HG02588 (cell line): ENCODE data around the gene TRRAP.
A peak's percentile ranks its signal among the peaks of the same experiment; 100 is the strongest.
"Not testable (repeated sequence)": the region's sequence is repeated elsewhere in the genome, so short reads cannot be mapped to it uniquely, and the experiment has no call there.

Experiments
- ATAC-seq: cut with Tn5 transposase; IDR thresholded peaks from one replicate; pipeline ENCODE4 v1.9.1; 2021; ENCODE audit warnings: mild to moderate bottlenecking, moderate library complexity; ENCODE audit not compliant: unreplicated experiment

The TRRAP gene

DNA sequence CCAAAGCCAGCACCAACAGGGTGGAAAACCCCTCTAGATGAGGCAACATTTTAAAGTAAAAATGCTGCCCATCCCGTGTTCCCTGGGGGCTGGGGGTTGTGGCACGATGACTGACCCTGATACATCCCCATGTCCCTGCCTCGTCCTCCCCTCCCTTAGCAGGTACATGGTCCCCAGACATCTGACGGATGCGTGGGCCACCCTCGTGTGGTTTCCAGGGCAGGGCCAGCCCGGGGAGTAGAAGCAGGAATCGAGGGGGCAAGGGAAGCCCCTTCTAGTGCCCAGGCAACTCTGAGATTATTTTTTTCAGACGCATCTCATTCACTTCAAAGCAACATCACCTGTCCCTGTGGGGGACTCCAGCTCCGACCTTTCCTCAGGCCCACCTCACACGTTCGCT lies 12.0 kb upstream of the TRRAP start:
- no peak for ATAC-seq

DNA sequence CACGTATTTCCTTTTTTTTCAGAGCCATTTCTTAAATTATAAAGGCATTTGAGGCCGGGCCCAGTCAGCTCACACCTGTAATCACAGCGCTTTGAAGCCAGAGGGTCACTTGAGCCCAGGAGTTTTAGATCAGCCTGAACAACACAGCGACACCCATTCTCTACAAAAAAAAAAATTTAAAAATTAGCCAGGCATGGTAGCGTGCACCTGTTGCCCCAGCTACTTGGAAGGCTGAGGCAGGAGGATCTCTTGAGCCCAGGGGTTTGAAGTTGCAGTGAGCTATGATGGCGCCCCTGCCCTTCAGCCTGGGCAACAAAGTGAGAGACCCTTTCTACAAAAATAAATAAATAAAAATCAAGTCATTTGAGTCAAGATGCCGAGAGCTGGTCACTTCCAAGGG lies 11.6 kb upstream of the TRRAP start:
- ATAC-seq, result no peak

DNA sequence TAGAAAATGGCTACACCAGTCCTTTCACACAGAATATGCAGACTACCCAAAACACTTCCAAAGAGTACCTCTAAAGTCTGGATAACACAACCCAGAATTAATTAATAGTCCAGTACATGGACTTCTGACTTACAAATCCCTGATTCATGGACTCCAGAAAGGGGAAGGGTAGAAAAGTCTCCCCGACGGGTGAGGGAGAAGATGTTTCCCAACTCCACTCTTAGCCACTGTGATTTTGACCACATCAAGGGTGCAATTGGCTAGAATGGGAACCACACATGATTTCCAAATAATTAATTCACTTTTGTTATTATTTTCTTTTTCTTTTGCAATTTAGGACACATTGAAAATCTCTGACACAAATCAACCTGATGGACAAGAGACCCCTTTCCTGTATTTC lies 9.9 kb upstream of the TRRAP start:
- no peak for ATAC-seq

DNA sequence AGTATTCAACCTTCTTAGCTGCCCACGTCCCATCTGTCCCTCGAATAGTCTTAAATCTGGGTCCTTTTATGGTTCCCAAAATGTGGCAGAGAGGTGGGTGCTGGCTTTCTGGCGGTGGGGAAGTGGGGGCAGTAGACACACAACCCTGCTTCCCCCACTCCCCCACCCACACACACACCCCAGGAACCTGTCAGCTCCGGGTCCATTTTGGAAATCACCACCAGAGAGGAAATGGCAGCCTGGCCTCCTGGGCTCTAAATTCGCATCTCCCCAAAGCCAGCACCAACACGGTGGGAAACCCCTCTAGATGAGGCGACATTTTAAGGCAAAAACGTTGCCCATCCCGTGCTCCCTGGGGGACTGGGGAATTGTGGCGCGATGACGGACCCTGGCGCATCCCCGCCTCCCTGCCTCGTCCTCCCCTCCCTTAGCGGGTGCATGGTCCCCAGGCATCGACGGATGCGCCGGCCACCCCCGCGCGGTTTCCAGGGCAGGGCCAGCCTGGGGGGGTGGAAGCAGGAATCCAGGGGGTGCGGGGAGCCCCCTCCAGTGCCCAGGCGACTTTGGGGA lies 9.2 kb upstream of the TRRAP start:
- no peak for ATAC-seq

DNA sequence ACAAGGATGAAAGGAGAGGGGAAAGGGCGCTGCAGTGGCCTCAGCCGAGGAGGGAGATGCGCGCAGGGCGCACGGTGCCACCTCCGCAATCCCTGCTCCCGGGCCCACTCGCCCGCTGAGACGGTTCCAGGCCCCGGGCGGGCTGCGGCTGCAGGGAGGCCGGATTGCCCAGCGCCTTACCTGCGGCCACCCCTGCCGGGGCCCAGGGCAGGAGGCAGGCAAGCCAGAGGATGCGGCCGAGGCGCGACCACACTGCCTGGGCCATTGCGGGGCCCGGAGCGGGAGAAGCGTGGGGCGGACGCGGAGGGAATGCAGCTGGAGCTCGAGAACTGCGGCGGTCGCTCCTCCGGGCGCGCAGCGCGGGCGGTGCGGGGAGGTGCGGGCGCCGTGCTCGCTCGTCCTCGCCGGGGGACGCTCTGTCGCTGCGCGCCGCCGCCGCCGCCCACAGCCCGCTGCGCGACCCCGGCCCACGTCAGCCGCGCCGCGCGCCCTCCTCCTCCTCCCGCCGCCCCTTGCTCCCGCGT lies 8.7 kb upstream of the TRRAP start, which contains the start of gene TMEM130:
Gene TMEM130, minus strand, starts transcription at position 418 of the 524 bp plus-strand sequence. Its CDS starts 153 bp downstream, at position 265.
- no peak for ATAC-seq

DNA sequence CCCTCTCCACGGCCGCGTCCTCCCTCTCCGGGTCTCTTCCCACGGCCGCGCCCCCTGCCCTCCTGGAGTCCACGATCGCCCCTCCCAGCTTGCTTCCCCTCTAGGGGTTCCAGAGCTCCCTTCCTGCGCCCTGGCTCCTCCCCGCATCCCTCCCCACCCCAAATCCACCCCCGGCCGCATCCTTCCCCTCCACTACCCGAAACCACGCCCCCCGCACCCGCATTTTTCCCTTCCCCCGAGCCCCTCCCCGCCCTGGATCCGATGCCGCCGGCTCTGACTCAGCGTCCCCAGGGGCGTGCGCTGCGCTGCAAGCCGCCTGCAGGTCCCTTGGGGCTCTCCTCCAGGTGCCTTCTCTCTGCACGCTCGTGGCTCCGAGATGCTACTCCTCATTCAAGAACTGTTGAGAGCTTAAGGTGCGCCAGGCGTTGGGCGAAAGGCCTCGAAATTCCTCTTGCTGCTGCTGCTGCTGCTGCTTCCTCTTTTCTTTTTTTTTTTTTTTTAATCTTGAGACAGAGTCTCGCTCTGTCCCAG lies 8.1 kb upstream of the TRRAP start:
- peak; percentile 62 for ATAC-seq

DNA sequence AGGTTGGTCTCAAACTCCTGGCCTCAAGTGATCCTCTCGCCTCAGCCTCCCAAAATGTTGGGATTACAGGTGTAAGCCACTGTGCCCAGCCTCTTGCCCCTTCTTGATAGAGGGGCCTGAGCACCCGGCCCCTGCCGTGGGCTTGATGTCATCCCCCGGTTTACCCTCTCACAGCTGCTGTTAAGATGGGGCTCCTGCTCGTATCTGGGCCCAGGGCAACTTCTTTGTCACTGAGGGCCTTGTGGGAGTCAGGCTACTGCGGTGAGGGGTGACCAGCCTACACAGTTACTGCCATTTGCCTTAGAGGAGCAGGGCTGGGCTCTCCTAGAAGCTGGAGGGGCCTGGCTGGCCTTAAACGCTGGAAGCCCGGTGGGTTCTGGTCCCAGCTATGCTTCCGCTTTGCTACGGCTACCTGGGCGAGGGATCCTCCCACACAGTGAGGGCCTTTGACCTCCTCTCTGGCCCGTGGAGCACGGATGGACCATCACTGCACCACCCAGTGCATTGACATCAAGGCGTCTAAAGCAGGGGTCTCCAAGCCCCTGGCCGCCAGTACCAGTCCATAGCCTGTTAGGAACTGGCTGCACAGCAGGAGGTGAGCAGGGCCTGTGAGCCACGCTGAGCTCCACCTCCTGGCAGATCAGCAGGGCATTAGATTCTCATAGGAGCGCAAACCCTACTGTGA lies 7.4 kb upstream of the TRRAP start:
- ATAC-seq, result no peak

DNA sequence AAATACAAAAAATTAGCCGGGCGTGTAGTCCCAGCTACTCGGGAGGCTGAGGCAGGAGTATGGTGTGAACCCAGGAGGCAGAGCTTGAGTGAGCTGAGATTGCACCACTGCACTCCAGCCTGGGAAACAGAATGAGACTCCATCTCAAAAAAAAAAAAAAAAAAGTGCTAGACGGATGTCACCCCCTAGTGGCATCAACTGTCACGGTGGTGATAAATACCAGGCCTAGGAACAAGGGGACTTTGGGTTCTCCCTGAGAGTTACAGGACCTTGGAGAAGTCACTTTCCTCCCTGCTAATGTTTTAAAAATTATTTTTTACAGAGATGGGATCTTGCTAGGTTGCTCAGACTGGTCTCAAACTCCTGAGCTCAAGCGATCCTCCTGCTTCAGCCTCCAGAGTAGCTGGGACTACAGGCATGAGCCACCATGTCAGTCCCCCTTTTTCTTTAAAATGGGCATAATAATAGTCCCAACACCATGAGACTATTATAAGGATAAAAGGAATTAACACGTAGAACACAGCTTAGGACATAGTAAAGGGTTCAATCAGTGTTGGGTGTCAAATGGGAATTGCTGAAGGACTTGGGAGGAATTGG lies 5.9 kb upstream of the TRRAP start:
- ATAC-seq, result no peak

DNA sequence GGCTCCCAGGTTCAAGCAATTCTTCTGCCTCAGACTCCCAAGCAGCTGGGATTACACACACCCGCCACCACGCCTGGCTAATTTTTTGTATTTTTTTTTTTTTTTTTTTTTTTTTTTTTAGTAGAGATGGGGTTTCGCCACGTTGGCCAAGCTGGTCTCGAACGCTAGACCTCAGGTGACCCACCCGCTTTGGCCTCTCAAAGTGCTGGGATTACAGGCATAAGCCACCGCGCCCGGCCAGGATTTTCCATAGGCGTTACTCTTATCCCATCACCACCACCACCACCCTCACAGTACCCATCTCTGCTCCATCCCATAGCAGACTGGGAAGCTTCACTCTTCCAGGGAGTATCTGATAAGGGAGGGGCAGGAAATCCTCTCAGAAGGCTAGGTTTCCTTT lies 4.7 kb upstream of the TRRAP start:
- ATAC-seq, result not testable (repeated sequence)

DNA sequence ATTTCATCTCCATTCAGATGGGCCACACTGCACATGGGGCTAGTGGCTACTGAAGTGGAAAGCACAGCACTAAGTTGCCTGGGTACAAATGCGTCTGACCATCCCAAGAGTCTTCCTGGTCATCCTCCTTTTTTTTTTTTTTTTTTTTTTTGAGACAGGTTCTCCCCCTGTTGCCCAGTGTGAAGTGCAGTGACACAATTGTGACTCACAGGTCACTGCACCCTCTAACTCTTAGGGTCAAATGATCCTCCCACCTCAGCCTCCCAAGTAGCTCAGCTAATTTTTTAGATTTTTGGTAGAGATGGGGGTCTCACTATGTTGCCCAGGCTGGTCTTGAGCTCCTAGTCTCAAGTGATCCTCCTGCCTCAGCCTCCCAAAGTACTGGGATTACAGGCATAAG lies 3.4 kb upstream of the TRRAP start:
- ATAC-seq, result no peak

DNA sequence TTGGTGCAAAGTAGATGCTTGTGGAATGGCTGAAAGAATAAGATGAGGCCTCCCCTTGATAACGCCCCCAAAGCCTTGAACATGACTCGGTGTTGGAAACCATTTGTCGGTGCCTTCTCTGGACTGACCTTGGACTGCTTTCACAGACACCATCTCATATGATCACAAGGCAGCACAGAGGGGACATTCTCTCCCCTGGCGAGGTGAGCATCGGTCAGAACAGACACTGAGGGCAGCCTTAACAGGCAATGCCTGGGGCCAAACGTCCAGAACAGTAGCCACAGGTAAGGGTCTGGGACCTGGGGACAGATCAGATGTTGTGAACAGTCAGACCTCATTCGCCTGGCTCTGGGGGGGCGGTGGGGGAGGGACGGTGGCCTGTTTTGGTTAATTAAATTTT lies 2.8 kb upstream of the TRRAP start:
- ATAC-seq, result no peak

DNA sequence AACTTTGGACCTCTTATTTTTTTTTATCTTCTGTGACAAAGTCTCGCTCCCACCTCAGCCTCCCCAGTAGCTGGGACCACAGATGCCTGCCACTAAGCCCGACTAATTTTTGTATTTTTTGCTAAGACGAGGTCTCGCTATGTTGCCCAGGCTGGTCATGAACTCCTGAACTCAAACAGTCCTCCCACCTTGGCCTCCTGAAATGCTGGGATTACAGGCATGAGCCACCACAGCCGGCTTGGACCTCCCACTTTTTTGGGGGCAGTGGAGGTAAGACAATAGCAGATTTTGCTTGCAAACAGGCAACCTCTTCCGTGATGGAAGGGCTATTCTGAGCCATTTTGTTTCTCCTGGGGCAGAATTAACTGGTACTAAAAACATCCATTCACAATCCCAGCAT lies 1.2 kb upstream of the TRRAP start:
- ATAC-seq, result no peak

DNA sequence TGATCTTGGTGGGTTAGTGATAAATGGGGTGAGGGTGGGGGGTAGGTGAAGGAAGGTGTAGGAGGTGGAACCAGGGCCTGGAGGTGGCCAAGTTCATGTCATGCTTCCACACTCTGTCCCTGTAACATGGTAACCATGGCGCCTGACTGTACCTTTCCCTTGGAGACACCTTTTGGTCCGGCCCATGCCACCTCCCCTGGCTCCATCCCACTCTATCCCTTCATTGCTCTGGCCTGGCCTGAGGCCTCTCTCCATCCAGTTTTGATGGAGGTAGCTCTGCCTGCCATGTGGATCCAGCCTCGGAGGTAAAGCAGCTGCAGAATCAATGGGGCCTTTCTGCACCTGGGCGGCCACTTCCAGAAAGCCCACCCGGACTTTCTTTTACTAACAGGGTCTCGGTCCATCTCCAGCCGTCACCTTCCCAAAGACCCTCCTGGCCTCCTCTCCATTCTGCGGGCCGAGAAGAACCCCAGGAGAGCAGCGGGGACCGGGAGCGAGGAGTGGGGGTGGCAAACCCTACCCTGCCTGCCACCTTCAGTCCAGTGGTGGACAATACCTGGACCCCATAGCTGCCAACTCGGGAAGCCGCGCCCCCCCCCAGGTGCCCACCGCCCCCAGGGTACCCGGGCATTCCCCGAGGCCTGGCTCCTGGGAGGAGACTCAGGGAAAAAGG lies 504 bp upstream of the TRRAP start:
- no peak for ATAC-seq

DNA sequence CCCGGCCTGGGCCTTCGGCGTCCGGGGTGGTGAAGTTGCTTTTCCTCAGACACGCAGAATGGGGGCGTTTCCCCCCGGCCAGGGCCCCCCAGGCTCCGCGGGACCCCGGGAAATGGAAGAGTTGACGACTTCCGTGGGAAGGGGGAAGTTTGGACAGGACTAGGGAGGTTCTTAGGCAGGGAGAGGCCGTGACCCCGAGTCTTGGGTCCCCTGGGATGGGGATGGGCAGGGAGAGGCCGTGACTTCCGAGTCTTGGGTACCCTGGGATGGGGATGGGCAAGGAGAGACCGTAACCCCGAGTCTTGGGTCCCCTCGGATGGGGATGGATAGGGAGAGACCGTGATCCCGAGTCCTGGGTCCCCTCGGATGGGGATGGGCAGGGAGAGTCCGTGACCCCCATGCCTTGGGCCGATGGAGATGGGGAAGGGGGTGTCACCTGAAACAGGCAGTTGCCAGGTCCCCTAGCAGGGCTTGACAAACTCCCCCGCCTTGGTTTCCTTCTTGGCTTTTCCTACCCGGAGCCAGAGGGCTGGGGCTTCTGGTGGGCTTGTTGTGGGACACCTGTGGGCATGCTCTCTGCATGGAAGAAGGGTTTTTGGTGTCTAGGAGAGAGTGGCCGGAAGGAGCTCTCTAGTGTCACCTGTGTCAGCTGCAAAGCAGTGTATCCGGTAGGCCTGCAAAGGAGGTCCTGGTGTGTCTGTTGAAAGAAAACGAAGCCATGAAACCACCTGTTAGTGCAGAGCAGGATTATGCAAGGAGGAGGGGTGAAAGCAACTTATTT lies 1.1 kb downstream of the TRRAP start:
- peak; percentile 64 for ATAC-seq

DNA sequence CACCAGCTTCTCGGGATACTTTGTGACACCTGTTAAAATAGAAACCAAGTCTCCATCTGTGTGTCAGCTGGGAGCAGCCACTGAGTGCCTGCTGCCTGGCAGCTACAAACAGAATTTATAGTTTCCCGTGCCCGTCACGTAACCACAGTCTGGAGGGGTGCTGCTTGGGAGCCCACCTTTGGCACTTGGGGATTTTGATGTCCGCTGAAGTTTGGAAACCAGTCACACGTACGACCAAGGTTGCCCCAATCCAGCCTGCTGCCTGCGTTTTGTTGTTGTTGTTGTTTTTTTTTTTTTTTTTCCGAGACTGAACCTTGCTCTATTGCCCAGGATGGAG lies 1.6 kb downstream of the TRRAP start:
- no peak for ATAC-seq

DNA sequence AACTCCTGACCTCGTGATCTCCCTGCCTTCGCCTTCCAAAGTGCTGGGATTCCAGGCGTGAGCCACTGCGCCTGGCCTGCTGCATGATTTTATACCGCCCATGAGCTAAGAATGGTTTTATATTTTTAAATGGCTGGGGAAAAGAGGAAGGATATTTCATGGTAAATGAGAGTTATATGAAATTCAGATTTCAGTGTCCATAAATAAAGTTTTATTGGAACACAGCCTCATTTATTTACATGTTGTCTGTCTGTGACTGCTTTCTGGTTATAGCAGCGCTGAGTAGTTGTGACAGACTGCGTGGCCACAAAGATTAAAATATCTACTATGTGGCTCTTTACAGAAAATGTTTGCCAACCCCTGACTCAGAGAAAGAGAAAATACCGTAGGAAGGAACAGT lies 2.2 kb downstream of the TRRAP start:
- no peak for ATAC-seq

DNA sequence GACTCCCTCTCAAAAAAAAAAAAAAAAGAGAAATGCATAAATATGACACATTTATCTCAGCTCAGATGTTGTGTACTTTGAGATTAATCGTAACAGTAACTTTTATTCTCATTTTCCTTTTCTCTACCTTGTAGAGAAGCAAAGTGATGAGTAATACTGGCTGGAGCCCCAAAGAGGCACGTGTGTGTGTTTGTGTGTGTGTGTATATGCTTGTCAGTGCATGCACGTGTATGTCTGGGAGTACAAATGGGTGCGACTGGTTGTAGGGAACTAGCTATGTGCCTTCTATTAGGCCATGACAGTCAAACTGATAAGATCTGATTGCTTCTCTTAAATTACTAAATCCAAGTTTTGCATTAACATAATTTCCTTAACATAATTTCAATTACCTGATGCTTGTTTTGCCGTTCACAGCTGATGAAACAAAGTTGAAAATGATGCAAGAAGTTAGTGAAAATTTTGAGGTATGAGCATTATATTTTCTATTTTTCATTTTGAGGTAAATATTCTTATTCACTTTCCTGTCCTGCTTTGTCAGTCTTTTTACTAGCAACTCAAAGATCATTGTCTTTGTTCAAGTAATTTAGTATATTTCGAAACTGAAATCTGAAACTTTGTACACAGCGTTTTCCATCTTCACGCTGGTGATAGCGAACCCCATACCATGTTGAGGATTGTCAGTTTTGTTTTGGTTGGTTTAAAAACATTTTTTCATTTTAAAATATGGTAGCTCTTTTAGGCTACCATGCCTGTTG lies 3.4 kb downstream of the TRRAP start:
- ATAC-seq, result no peak

DNA sequence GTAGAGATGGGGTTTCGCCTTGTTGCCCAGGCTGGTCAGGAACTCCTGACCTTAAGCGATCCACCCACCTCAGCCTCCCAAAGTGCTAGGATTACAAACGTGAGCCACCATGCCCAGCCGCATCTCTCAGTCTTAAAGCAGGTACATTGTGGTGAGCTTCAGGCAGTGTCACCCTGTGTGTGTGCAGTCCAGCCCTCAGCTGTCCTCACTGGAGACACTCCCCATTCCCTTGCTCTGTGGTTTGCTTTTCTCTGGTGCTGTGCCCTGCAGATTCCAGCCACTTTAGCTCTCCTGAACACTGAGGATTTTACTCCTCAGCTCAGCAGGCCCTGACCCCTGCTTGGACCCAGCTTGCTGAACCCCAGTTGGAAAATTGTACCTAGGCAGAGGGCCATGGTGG lies 6.1 kb downstream of the TRRAP start:
- no peak for ATAC-seq

DNA sequence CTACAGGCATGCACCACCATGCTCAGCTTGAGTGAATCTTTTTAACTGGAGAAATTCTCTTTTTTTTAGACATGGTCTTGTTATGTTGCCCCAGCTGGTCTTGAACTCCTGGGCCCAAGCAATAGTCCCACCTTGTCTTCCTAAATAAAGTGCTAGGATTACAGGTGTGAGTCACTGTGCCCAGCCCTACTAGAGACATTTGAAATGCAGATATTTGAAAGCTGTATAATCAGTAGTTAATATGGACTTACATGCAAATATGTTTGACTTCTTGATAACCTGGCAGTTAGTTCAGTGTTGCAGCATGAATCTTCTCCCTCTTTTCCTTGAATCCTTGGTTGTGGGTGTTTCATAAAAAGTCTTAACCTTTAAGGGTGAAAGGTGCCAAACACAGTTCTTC lies 8.7 kb downstream of the TRRAP start:
- ATAC-seq, result no peak

DNA sequence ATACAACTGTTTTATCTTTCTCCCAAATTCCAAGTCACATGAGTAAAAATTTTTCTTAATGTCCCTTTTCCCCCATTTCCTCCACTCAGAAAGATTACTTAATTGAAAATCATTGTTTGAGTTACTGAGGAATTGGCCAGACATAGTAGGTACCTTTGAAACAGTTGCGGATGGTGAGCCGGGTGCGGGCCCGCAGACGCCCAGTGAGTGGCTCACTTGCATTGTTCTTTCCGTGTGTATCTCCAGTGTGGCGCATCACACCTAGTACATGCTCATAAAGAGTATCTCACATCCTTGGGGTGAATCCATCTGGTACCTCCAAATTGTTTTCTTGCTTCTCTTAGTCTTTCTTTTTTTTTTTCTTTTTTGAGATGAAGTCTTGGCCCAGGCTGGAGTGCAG lies 14.3 kb downstream of the TRRAP start:
- ATAC-seq, result no peak
